KMS-11 (cell line): ENCODE measurements around the gene GUCY2F.

Experiments used
- H2AFZ ChIP-seq: fragments of 200-600 bp; sonication (generic); 2 replicates; pipeline ENCODE4 v1.6.1; 2016; ENCODE audit warnings: antibody characterized with exemption, mixed run types, low read depth
- H3K27ac ChIP-seq: fragments of 200-600 bp; sonication (generic); 2 replicates; pipeline ENCODE4 v1.6.1; 2016; ENCODE audit warnings: mild to moderate bottlenecking, mixed run types
- H3K27me3 ChIP-seq: fragments of 200-600 bp; sonication (generic); 2 replicates; pipeline ENCODE4 v1.6.1; 2017; ENCODE audit warnings: mild to moderate bottlenecking, low read depth, mixed run types, moderate library complexity; ENCODE audit not compliant: insufficient read depth
- H3K36me3 ChIP-seq: fragments of 200-600 bp; sonication (generic); 2 replicates; pipeline ENCODE4 v1.6.1; 2017; ENCODE audit warnings: mild to moderate bottlenecking, mixed run types; ENCODE audit not compliant: insufficient read depth
- H3K4me1 ChIP-seq: fragments of 200-600 bp; sonication (generic); 2 replicates; pipeline ENCODE4 v1.6.1; 2016; ENCODE audit warnings: mild to moderate bottlenecking, low read depth, mixed run types; ENCODE audit not compliant: poor library complexity, severe bottlenecking
- H3K4me2 ChIP-seq: fragments of 200-600 bp; sonication (generic); 2 replicates; pipeline ENCODE4 v1.7.0; 2016; ENCODE audit warnings: mild to moderate bottlenecking, mixed run types
- H3K4me3 ChIP-seq: fragments of 200-600 bp; sonication (generic); IDR thresholded peaks from 2 replicates; pipeline ENCODE4 v1.6.1; 2017; ENCODE audit warnings: low read depth, low read length, mixed read lengths; ENCODE audit not compliant: insufficient read depth
- H3K79me2 ChIP-seq: fragments of 200-600 bp; sonication (generic); 2 replicates; pipeline ENCODE4 v1.6.1; 2016; ENCODE audit warnings: low read depth, mixed run types; ENCODE audit not compliant: insufficient read depth
- H3K9ac ChIP-seq: fragments of 200-600 bp; sonication (generic); 2 replicates; pipeline ENCODE4 v1.6.1; 2016; ENCODE audit warnings: mild to moderate bottlenecking, mixed run types
- H4K20me1 ChIP-seq: fragments of 200-600 bp; sonication (generic); 2 replicates; pipeline ENCODE4 v1.6.1; 2016; ENCODE audit warnings: mild to moderate bottlenecking, mixed run types; ENCODE audit not compliant: insufficient read depth
- CTCF ChIP-seq: fragments of 200-600 bp; sonication (generic); conservative IDR thresholded peaks from 2 replicates; pipeline ENCODE4 v1.6.1; 2017; ENCODE audit warnings: low read depth, mild to moderate bottlenecking, antibody characterized with exemption, low read length, moderate library complexity, mixed read lengths

The GUCY2F gene

GRCh38 chrX:109501176-109501575 lies 19.3 kb upstream of the GUCY2F start:
- H3K4me1 ChIP-seq, result no peaks in the 10 kb centered on the region
- no peak overlapping the region for H2AFZ ChIP-seq
- H3K9ac ChIP-seq, result no peak overlapping the region
- H4K20me1 ChIP-seq, result no peaks in the 10 kb centered on the region
- no peak overlapping the region for H3K27ac ChIP-seq
- H3K4me3 ChIP-seq, result no peak overlapping the region
- no peaks in the 10 kb centered on the region for H3K27me3 ChIP-seq
- H3K36me3 ChIP-seq, result no peaks in the 10 kb centered on the region
- no peak overlapping the region for H3K4me2 ChIP-seq
- H3K79me2 ChIP-seq, result no peaks in the 10 kb centered on the region
- no peak for TF ChIP-seq CTCF

GRCh38 chrX:109498434-109498833 lies 16.5 kb upstream of the GUCY2F start:
- Histone ChIP-seq H3K36me3 (no peaks in the 10 kb centered on the region), H3K9ac (no peak overlapping the region), H3K79me2 (no peaks in the 10 kb centered on the region), H3K4me1 (no peaks in the 10 kb centered on the region), H3K27ac (no peak overlapping the region), H3K27me3 (no peaks in the 10 kb centered on the region), H3K4me3 (no peak overlapping the region), H2AFZ (no peak overlapping the region), H3K4me2 (no peak overlapping the region), H4K20me1 (no peaks in the 10 kb centered on the region)
- TF ChIP-seq CTCF, result no peak

- H3K27ac ChIP-seq, result no peak overlapping the region
- no peak overlapping the region for H2AFZ ChIP-seq
- no peaks in the 10 kb centered on the region for H4K20me1 ChIP-seq
- no peak overlapping the region for H3K9ac ChIP-seq
- H3K4me1 ChIP-seq, result no peaks in the 10 kb centered on the region
- no peaks in the 10 kb centered on the region for H3K36me3 ChIP-seq
- TF ChIP-seq CTCF, result no peak
- no peaks in the 10 kb centered on the region for H3K79me2 ChIP-seq
- no peak overlapping the region for H3K4me3 ChIP-seq
- H3K27me3 ChIP-seq, result no peaks in the 10 kb centered on the region
- H3K4me2 ChIP-seq, result no peak overlapping the region
Measured at GRCh38 chrX:109489174-109489573, 7.3 kb upstream of the GUCY2F start.

GRCh38 chrX:109487640-109488039 lies 5.8 kb upstream of the GUCY2F start:
- Histone ChIP-seq H4K20me1 (no peaks in the 10 kb centered on the region), H3K79me2 (no peaks in the 10 kb centered on the region), H3K27ac (no peak overlapping the region), H2AFZ (no peak overlapping the region), H3K27me3 (no peaks in the 10 kb centered on the region), H3K4me2 (no peak overlapping the region), H3K36me3 (no peaks in the 10 kb centered on the region), H3K4me1 (no peaks in the 10 kb centered on the region), H3K9ac (no peak overlapping the region), H3K4me3 (no peak overlapping the region)
- no peak for TF ChIP-seq CTCF
